ENCODE results near the gene N4BP2L2.

The N4BP2L2 gene

DNA sequence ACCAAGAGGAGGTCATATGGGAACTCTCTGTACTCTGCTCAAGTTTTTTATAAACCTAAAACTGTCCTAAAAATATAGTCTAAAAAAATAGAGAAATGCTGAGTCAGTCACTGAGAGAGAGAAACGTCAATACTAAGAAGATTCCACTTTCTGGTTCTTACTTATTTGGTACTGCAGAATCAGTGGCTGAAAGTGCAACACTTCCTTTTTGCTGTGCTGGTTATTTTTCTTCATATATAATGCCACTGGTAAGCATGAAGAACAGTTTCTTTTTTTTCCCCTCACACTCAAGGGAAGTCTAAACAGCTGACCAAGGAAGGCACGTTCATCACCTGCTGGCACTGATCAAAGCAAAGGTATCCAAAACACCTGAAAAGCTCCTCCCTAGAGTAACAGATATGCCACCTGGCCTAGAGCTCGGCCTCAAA lies 66.4 kb downstream of the N4BP2L2 start:
- no peak overlapping the region for H3K4me3 ChIP-seq (ENCODE audit: low read depth, low read length)
- H3K36me3 ChIP-seq (replicated peaks), result no peaks in the 10 kb centered on the region
- TF ChIP-seq, protein P1, sequence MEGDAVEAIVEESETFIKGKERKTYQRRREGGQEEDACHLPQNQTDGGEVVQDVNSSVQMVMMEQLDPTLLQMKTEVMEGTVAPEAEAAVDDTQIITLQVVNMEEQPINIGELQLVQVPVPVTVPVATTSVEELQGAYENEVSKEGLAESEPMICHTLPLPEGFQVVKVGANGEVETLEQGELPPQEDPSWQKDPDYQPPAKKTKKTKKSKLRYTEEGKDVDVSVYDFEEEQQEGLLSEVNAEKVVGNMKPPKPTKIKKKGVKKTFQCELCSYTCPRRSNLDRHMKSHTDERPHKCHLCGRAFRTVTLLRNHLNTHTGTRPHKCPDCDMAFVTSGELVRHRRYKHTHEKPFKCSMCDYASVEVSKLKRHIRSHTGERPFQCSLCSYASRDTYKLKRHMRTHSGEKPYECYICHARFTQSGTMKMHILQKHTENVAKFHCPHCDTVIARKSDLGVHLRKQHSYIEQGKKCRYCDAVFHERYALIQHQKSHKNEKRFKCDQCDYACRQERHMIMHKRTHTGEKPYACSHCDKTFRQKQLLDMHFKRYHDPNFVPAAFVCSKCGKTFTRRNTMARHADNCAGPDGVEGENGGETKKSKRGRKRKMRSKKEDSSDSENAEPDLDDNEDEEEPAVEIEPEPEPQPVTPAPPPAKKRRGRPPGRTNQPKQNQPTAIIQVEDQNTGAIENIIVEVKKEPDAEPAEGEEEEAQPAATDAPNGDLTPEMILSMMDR (IDR thresholded peaks at IDR 0.05; ENCODE audit: low read depth, low read length, missing control alignments), result no peak
- in situ Hi-C loops (cut with HindIII; ENCODE audit: low pct_ligation_motif_present, low sequenced_read_pairs), result no loop called here
- peak overlapping the region; percentile 60 for H3K27ac ChIP-seq
- no peak for DNase-seq
- no peaks in the 10 kb centered on the region for H3K27me3 ChIP-seq (replicated peaks)

DNA sequence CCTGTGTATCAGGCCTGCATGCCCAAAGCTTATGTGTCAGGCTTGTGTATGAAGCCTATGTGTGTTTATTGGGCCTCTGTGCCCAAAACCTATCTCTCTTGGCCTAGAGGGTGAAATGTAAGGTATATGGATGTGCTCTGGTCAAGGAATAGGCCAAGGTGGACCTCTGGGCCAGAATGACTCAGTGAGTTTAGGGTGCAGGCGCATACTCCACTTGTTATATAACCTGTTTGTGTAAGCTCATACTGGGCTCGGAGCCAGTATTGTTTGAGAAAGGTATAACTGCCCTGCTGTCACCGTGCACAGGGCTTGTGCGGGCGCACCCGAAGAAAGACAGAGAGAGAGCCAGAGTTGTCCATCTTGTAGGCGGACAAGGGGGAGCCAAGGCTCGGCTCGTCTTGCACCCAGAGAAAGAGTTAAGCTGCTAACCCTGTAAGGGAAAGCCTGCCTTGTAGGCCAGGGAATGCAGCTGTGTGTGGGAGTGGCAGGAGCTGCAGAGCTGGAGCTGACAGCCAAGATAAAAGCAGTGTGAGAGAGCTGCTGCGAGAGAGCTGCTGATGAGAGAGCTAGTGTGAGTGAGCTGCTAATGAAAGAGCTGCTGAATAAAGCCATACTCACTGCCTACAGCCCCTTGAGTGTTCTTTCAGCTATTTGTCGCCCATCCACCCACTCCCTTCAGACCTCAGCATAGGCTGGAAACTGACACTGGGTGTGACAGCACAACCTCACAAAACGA lies 67.2 kb downstream of the N4BP2L2 start:
- Histone ChIP-seq H3K27ac (peak overlapping the region; percentile 60), H3K4me3 (ENCODE audit: low read depth, low read length) (no peak overlapping the region), H3K36me3 (replicated peaks) (no peaks in the 10 kb centered on the region), H3K27me3 (replicated peaks) (no peaks in the 10 kb centered on the region)
- TF ChIP-seq, protein P1 (IDR thresholded peaks at IDR 0.05; ENCODE audit: low read depth, low read length, missing control alignments), result no peak
- DNase-seq, result peak; percentile 68
- in situ Hi-C loops (cut with HindIII; ENCODE audit: low pct_ligation_motif_present, low sequenced_read_pairs), result no loop called here

DNA sequence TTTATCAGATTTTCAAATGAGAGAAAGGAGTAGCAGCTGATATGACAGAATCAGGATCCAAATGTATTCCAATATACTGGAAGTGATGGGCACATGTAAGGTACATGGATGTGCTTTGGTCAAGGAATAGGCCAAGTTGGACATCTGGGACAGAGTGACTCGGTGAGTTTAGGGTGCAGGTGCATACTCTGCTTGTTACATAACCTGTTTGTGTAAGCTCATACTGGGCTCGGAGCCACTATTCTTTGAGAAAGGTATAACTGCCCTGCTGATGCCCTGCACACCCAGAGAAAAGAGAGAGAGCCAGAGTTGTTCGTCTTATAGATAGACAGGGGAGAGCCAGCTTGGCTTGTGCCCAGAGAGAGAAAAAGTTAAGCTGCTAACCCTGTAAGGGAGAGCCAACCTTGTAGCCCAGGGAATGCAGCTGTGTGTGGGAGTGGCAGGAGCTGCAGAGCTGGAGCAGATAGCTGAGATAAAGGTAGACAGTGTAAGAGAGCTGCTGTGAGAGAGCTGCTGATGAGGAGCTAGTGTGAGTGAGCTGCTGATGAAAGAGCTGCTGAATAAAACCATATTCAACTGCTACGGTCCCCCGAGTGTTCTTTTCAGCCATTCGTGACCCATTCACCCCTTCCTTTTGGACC lies 70.0 kb downstream of the N4BP2L2 start:
- no peak for DNase-seq
- no peak overlapping the region for H3K4me3 ChIP-seq (ENCODE audit: low read depth, low read length)
- no peaks in the 10 kb centered on the region for H3K27me3 ChIP-seq (replicated peaks)
- no peaks in the 10 kb centered on the region for H3K36me3 ChIP-seq (replicated peaks)
- in situ Hi-C loops (cut with HindIII; ENCODE audit: low pct_ligation_motif_present, low sequenced_read_pairs), result no loop called here
- no peak overlapping the region for H3K27ac ChIP-seq
- TF ChIP-seq, protein P1 (IDR thresholded peaks at IDR 0.05; ENCODE audit: low read depth, low read length, missing control alignments), result no peak

DNA sequence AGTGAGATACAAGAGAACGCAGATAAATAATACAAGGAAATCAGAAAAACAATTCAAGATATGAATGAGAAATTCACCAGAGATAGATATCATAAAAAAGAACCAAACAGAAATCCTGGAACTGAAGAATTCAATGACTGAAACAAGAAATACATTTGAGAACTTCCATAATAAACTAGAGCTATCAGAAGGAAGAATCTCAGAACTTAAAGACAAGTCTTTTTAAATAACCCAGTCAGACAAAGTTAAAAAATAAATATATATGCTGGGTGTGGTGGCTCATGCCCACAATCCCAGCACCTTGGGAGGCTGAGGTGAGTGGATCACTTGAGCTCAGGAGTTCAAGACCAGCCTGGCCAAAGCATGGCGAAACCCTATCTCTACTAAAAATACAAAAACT lies 82.0 kb downstream of the N4BP2L2 start:
- in situ Hi-C loops (cut with HindIII; ENCODE audit: low pct_ligation_motif_present, low sequenced_read_pairs), result no loop called here
- TF ChIP-seq, protein P1 (IDR thresholded peaks at IDR 0.05; ENCODE audit: low read depth, low read length, missing control alignments), result no peak
- Histone ChIP-seq H3K27ac (no peak overlapping the region), H3K4me3 (ENCODE audit: low read depth, low read length) (no peak overlapping the region), H3K36me3 (replicated peaks) (no peaks in the 10 kb centered on the region), H3K27me3 (replicated peaks) (no peaks in the 10 kb centered on the region)
- DNase-seq, result no peak

DNA sequence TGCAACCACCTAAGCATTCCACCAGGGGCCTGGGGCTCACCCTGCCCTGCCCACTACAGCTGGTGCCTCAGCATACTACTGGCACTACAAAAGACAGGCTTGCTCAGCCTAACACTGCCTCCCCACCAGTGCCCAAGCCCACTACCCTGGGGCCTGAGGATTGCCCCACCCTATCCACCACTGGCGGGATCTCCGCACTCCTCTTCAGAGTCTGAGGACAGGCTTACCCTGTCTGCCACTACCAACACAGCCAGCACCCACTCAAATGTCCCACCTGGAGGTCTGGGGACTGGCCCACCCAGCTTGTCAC lies 83.0 kb downstream of the N4BP2L2 start:
- TF ChIP-seq, protein P1 (IDR thresholded peaks at IDR 0.05; ENCODE audit: low read depth, low read length, missing control alignments), result no peak
- H3K36me3 ChIP-seq (replicated peaks), result no peaks in the 10 kb centered on the region
- DNase-seq, result no peak
- no peak overlapping the region for H3K27ac ChIP-seq
- no peaks in the 10 kb centered on the region for H3K27me3 ChIP-seq (replicated peaks)
- in situ Hi-C loops (cut with HindIII; ENCODE audit: low pct_ligation_motif_present, low sequenced_read_pairs), result no loop called here
- H3K4me3 ChIP-seq (ENCODE audit: low read depth, low read length), result no peak overlapping the region

Data from brain microvascular endothelial cell (primary cell).